AG09319 (cell line): ENCODE results near the gene RGS11.

ENCODE experiments used
- DNase-seq: peaks from one replicate; pipeline ENCODE4 v3.0.0-alpha.2; 2010; ENCODE audit warnings: low read depth; ENCODE audit errors: extremely low read depth
- TF ChIP-seq, protein P1 (sequence below): IDR thresholded peaks from 2 replicates; pipeline ENCODE4 v1.5.1; 2011; ENCODE audit warnings: low read depth, mild to moderate bottlenecking, inconsistent platforms, low read length, moderate library complexity

The RGS11 gene

DNA sequence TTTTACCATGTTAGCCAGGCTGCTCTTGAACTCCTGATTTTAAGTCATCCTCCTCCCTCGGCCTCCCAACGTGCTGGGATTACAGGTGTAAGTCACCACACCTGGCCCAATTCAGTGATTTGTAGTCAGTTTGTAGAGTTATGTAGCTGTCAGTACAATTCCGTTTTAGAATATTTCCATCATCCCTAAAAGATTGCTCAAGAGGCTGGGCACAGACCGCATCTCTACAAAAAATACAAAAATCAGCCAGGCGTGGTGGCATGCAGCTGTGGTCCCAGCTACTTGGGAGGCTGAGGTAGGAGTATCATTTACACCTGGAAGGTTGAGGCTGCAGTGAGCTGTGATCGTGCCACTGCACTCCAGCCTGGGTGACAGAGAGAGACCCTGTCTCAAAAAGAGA is 20.6 kb downstream of the RGS11 start:
- DNase-seq = no peak
- TF ChIP-seq, protein P1, sequence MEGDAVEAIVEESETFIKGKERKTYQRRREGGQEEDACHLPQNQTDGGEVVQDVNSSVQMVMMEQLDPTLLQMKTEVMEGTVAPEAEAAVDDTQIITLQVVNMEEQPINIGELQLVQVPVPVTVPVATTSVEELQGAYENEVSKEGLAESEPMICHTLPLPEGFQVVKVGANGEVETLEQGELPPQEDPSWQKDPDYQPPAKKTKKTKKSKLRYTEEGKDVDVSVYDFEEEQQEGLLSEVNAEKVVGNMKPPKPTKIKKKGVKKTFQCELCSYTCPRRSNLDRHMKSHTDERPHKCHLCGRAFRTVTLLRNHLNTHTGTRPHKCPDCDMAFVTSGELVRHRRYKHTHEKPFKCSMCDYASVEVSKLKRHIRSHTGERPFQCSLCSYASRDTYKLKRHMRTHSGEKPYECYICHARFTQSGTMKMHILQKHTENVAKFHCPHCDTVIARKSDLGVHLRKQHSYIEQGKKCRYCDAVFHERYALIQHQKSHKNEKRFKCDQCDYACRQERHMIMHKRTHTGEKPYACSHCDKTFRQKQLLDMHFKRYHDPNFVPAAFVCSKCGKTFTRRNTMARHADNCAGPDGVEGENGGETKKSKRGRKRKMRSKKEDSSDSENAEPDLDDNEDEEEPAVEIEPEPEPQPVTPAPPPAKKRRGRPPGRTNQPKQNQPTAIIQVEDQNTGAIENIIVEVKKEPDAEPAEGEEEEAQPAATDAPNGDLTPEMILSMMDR = no peak

DNA sequence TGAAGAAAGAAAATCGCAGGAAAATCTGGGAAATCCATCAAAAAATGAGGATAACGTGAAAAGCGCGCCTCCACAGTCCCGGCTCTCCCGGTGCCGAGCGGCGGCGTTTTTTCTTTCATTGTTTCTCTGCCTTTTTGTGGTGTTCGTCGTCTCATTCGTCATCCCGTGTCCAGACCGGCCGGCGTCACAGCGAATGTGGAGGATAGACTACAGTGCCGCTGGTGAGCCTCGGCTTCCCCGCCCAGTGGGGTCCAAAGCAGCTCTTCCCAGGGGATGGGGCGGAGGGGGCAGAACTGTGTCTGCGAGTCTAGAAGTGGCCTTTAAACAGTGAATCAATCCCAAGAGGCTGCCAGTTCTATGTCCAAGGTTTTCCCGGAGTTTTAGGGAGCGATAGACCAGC is 21.3 kb downstream of the RGS11 start:
- no peak for DNase-seq
- TF ChIP-seq, protein P1 = no peak

GRCh38 chr16:253833-254232 is 21.9 kb downstream of the RGS11 start:
- TF ChIP-seq, protein P1 = no peak
- no peak for DNase-seq

DNA sequence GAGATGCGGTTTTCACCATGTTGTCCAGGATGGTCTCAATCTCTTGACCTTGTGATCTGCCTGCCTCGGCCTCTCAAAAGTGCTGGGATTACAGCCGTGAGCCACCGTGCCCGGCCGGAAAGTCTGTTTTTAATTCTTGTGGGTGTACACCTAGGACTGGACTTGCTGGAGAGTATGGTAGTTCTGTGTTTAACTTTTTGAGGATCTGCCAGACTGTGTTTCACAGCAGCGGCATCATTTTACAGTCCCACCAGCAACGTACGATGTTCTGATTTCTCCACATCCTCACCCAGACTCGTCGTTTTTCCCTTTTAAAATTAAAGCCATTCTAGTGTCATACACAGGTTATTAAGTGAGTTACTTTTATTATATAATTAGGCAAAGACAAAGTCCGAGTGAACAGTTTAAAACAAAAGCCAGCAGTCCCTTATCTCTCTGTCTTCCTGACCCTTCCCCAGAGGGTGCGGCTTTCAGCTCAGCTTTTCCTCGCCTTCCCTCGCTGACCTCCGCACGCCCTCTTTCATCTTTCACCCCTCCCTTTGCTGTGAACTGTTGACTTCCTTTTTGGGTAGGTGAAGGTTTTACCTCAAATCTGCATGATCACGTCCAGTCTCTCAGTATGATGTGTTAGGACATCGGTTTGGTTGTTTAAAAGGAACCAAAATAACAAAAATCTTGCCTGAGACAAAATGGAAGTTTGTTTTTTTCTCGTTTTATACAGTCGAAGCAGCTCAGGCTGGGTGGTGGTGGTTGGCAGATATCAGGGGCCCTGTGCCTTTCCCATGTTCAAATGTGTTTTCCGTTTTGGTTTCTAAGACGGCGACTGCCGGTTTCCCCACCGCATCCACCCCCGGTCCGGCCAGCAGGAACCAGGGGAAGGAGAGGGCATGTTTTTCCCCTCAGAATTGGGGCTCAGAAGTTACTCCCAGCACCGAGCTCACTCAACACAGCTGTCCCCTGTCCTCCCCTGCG is 23.1 kb downstream of the RGS11 start:
- no peak for DNase-seq
- TF ChIP-seq, protein P1 = no peak

DNA sequence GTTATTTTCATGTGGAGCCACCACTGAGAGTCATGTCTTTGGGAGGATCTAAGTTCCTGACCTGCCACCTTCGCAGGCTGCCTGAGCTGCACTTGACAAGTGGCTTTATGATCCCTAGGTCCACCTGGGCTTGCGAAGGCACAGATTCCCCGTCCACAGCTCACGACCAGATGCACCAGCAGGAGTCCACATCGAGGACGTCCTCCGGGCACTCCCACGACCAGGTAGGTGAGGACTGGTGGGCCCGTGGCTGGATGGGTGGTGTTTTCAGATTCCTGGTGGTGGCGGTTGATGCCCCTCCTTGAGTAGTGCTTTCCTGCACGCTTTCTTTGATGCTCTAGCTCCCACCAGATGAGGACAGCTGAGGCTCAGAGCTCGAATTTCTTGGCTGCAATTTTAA is 26.3 kb downstream of the RGS11 start:
- TF ChIP-seq, protein P1 = no peak
- DNase-seq = no peak

GRCh38 chr16:247027-247426 is 28.7 kb downstream of the RGS11 start:
- TF ChIP-seq, protein P1 = no peak

DNA sequence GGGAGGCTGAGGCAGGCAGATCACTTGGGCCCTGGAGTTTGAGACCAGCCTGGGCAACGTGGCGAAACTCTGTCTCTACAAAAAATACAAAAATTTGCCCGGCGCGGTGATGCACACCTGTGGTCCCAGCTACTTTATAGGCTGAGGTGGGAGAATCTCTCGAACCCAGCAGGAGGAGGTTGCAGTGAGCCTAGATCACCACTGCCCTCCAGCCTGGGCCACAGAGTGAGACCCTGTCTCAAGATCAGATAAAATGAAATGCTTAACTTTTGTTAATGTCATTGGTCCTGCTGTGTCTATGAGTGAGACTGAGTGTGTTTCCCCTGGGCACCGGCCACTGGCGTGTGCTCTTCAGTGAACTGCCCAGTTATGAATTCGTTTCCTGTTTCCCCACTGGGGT is 30.6 kb downstream of the RGS11 start:
- DNase-seq = no peak
- TF ChIP-seq, protein P1 = no peak

More at GRCh38 chr16:247027-247426, 28.7 kb downstream of the RGS11 start:
- no peak for DNase-seq
